HG02798 (cell line): ENCODE measurements around the gene MCTP2.
A peak's percentile ranks its signal among the peaks of the same experiment; 100 is the strongest.

Experiments used
- ATAC-seq: cut with Tn5 transposase; IDR thresholded peaks from one replicate; pipeline ENCODE4 v1.9.1; 2021; ENCODE audit warnings: mild to moderate bottlenecking; ENCODE audit not compliant: unreplicated experiment, poor library complexity

Gene MCTP2

DNA sequence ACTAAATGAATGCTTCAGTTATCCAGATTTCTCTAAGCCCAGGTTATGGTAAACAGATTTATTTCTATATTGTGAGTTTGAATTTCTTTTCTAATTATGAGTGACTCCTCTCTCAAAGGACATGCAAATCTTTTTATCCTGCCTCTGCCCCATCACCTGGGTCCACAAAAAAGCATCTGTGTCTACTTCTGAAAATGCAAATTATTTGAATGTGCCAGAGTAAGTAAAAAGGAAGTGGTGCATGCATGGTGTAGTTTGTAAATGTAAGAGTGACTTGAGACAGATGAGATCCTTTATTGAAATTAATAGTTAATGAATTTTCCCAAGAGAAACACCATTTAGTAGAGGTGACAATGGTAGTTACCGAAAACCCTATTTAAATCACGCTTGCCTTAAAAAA is 26.9 kb downstream of the MCTP2 start:
- ATAC-seq = peak; percentile 66

DNA sequence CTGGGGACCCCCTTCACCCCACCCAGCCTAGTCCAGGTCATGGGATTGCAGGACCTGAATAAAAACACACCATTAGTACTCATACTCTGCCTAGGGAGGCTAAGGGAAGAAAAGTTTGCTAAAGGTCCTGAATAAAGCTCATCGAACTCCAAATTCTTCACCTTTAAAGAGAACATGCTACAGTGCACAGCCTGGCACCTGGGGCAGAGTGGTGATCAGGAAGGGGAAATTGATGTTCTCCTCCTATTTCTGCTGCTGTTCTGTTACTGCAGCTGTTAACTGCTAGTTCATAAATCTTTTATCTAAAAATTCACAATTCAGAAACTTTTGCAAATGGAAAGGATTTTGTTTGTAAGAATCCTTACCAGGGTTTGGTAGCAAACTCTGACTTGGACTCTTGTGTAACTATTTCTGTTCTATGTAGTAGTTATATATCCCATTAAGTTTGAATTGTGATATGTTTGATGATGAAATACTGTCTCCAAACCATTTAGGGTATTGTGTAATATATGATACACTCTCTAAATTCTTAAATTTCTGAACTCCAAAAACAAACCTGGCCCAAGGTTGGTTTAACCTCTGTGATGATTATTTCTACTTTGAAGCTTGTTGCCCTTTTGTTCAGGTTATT is 27.9 kb downstream of the MCTP2 start:
- no peak for ATAC-seq

- no peak for ATAC-seq
These were observed 28.5 kb downstream of the MCTP2 start for GRCh38 chr15:94259863-94260262.

DNA sequence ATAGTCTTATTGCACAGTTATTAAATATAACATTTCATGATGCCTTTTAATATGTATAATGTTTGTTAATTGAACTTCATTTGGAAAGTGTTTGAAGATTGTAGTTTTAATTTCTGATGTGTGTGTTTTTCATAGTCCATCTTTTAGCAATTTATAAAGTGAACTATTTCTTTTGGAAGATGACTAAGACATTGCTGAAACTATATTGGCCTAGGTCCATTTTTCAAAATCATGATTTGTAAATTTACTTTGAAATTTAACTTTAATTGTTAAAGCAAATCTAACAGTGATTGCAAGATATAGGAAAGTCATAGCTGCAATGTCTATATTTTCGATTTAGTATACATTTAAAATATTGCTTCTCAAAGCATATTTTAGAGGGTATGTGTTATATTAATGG is 30.8 kb downstream of the MCTP2 start:
- no peak for ATAC-seq

DNA sequence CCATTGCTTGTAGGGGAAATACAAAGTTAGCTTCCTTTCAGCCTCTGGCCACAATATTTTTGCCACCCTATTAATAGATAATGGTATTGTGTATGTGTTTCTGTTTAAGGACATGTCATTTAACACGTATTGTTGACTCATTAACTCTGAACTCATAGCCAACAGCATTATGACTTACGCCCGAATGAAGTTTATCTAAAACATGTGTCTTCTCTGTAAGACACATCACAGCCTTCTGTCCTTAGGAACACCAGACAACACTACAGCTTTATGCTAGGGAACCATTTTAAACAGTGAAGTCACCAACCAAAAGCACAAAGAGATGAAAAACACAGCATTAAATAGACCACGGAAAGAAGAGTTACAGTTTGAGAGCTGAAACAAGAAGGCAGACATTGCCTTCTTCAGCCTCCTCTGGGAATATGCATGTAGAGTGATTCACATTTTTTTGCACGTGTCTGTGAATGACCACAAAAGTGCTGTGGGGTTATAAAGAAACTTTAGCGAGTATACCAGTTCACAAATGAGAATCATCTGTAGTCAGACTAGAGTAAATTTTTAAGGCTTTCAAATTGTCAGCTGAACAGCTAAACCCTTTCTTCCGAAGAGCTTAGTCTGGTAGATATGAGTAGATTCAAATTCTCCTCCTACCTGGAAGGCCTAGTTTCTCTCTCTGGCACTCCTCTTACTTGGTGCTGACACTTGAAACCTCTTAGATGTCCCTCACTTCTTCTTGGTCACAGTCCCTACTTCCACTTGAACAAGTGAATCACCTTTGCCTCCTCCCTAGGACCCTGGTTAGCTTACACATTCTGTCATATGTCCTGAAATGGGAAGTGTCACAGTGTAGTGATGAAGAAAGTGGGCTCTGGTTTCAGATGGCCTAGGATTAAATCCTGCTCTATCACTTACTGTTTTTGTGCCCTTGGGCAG is 32.2 kb downstream of the MCTP2 start:
- ATAC-seq = peak; percentile 72

DNA sequence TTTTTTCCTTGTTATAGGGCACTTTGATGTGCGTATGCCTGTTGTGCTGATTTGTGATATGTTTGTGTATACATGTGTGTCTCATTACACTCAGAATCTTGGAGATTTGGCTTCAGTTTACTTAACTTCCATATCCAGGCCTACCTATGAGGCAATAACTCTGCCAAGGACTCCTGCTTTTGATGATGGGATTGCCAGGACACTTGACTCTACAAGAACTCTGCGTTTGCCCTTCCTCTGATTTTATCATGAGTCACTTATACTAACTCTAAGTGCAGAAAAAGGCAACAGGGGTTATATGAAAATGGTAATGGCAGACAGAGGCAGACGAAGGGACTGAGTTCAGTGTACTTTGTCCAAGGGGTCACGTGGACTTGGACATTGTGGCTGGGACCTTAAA is 33.6 kb downstream of the MCTP2 start:
- ATAC-seq = no peak

- ATAC-seq = no peak
These were observed 34.6 kb downstream of the MCTP2 start for GRCh38 chr15:94265982-94266381.

DNA sequence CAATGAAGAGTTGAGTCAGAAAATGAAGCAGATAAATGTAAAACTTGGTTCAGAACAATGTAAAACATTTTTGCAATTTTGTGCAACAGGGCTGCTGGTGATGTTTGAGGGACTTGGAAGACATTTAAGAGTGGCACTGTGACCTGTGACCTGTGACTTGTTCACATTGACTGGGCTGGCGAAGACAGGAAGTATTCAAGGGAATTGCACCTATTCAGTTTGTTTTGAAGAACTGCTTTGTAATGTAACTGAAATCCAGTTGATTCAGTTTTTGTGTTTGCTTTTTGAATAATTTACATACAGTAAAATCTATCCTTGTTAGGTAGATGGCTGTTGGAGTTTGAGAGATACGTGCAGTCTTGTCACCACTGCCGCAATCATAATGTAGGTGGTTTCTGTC is 35.4 kb downstream of the MCTP2 start:
- no peak for ATAC-seq

- no peak for ATAC-seq
These were observed 38.6 kb downstream of the MCTP2 start for GRCh38 chr15:94269954-94270353.

GRCh38 chr15:94270570-94270969 is 39.2 kb downstream of the MCTP2 start:
- no peak for ATAC-seq

- ATAC-seq = peak; percentile 86
These were observed 41.0 kb downstream of the MCTP2 start for GRCh38 chr15:94272251-94272898.

DNA sequence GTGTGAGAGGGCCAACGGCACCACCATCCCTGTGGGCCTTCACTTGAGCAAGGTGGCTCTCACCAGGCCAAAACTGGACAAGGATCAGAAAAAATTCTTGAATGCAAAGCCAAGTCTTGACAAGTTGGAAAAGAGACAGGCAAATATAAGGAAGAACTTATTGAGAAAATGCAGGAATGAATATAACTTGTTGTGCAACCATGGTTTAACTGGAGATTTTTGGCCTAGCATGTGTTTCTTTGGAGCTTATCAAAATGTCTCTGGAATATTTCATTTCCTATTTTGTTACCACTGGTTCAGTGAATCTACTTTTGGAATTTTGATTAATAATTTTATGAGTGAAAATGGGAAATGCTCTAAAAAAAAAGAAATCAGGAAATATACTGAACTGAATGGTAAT is 42.5 kb downstream of the MCTP2 start:
- ATAC-seq = no peak

DNA sequence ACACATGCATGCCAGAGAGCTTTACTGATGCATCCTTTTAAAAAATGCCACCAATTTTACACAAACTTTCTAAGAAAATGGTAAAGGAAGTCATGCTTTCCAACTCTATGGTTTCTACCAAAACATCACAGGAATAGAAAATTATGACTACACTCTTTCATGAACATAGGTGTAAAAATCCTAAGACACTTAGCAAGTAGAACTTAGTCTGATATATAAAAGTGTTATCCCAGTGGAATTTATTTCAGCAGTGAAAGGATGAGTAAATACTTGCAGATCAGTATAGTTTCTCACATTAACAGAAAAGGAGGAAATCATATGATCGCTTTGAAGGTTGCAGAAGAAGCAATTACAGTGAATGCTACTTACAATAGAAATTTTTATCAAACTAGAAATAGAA is 43.4 kb downstream of the MCTP2 start:
- no peak for ATAC-seq

DNA sequence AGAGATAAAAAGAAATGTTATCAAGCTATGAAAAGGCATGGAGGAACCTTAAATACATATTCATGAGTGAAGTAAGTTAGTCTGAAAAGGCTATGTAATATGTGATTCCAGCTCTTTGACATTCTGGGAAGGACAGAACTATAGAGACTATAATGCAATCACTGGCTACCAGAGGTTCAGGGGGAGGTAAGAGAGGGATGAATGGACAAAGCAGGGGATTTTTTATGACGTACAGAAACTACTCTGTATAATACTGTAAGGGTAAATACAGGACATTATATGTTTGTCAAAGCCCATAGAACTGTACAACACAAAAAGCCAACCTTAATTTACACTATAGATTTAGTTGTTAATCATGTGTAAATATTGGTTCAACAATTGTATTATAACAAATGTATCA is 46.1 kb downstream of the MCTP2 start:
- peak; percentile 33 for ATAC-seq

GRCh38 chr15:94279736-94280135 is 48.4 kb downstream of the MCTP2 start:
- no peak for ATAC-seq

DNA sequence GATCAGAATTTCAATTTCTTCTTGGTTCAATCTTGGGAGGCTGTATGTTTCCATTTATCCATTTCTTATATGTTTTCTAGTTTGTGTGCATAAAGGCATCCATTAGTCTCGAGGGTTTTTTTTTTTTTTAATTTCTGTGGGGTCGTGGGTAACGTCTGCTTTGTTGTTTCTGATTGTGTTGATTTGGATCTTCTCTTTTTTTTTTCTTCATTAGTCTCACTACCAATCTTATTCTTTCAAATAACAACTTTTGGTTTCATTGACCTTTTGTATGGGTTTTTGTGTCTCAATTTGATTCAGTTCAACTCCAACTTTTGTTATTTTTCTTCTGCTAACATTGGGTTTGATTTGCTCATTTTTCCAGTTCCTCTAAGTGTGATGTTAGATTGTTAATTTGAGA is 48.9 kb downstream of the MCTP2 start:
- ATAC-seq = no peak

GRCh38 chr15:94282269-94283250 is 51.2 kb downstream of the MCTP2 start:
- ATAC-seq = no peak

- ATAC-seq = no peak
These were observed 55.2 kb downstream of the MCTP2 start for GRCh38 chr15:94286583-94286982.

DNA sequence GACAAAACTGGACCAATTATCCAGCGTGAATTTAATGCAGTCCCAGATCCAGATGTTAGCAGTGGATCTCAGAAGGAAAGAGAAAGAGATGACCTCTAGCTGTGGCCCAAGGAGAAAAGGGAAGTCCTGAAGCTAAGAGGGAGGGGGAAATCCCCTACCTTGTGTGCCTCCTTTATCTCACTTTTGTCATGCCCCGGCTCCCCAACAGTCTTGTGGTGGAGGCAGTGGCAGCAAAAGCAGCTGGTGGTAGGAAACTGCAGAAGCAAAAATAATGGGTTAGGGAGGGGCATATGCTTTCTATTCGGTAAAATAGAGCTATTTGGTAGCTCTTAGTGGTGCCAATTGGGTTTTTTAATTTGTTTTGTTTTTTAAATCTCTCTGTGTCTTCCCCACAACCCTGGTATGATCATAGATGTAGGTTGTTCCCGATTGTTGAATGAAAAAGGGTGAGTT is 56.5 kb downstream of the MCTP2 start:
- ATAC-seq = peak; percentile 99

- no peak for ATAC-seq
These were observed 59.4 kb downstream of the MCTP2 start for GRCh38 chr15:94290730-94291129.
